Limb (tissue), 2 donors: ENCODE results near the gene XRCC5.
"Not testable (repeated sequence)": the region's sequence is repeated elsewhere in the genome, so short reads cannot be mapped to it uniquely, and the experiment has no call there.

Source experiments
- DNase-seq, 2 donors: peaks; one replicate each; pipeline ENCODE4 v3.0.0-alpha.2; 2016; ENCODE audit errors: extremely low spot score in 2 of 2

The XRCC5 gene

GRCh38 chr2:216192931-216193330 is 83.8 kb downstream of the XRCC5 start:
- no peak for DNase-seq

- no peak for DNase-seq
These were observed 84.9 kb downstream of the XRCC5 start for GRCh38 chr2:216194013-216194412.

- no peak for DNase-seq
These were observed 85.4 kb downstream of the XRCC5 start for GRCh38 chr2:216194561-216194960.

GRCh38 chr2:216195565-216196029 is 86.4 kb downstream of the XRCC5 start:
- no peak for DNase-seq

GRCh38 chr2:216201692-216202306 is 92.7 kb downstream of the XRCC5 start:
- DNase-seq, result no peak

- no peak for DNase-seq
These were observed 93.6 kb downstream of the XRCC5 start for GRCh38 chr2:216202626-216203250.

- DNase-seq, result no peak
These were observed 96.3 kb downstream of the XRCC5 start for GRCh38 chr2:216205486-216205885.

- DNase-seq, result no peak
These were observed 97.0 kb downstream of the XRCC5 start for GRCh38 chr2:216206041-216206703.

GRCh38 chr2:216206821-216207220 is 97.7 kb downstream of the XRCC5 start:
- no peak for DNase-seq

- not testable (repeated sequence) for DNase-seq
These were observed 99.5 kb downstream of the XRCC5 start for GRCh38 chr2:216208661-216209060.

GRCh38 chr2:216210701-216211540 is 101.8 kb downstream of the XRCC5 start:
- no peak for DNase-seq

- DNase-seq, result no peak
These were observed 102.5 kb downstream of the XRCC5 start for GRCh38 chr2:216211614-216212145.

- no peak for DNase-seq
These were observed 105.6 kb downstream of the XRCC5 start for GRCh38 chr2:216214768-216215167.

GRCh38 chr2:216215658-216216390 is 106.7 kb downstream of the XRCC5 start:
- DNase-seq, result no peak

GRCh38 chr2:216216951-216217903 is 108.1 kb downstream of the XRCC5 start:
- DNase-seq, result no peak

GRCh38 chr2:216217904-216218260 is 108.7 kb downstream of the XRCC5 start:
- DNase-seq, result no peak

- DNase-seq, result no peak
These were observed 110.7 kb downstream of the XRCC5 start for GRCh38 chr2:216219861-216220260.

GRCh38 chr2:216220976-216221375 is 111.8 kb downstream of the XRCC5 start:
- DNase-seq, result no peak

- DNase-seq, result no peak
These were observed 112.7 kb downstream of the XRCC5 start for GRCh38 chr2:216221811-216222210.
